PC-9 (cell line): ENCODE results near the gene RAPGEF6.

Source experiments
- CTCF ChIP-seq: fragments of 200-600 bp; sonication (generic); conservative IDR thresholded peaks from 2 replicates; pipeline ENCODE4 v1.6.1; 2017; ENCODE audit warnings: mixed run types, antibody characterized with exemption, mild to moderate bottlenecking, moderate library complexity
- EZH2 ChIP-seq: fragments of 200-600 bp; sonication (generic); IDR thresholded peaks from 2 replicates; pipeline ENCODE4 v1.8.0; 2017; ENCODE audit warnings: antibody characterized with exemption, low read depth

DNA sequence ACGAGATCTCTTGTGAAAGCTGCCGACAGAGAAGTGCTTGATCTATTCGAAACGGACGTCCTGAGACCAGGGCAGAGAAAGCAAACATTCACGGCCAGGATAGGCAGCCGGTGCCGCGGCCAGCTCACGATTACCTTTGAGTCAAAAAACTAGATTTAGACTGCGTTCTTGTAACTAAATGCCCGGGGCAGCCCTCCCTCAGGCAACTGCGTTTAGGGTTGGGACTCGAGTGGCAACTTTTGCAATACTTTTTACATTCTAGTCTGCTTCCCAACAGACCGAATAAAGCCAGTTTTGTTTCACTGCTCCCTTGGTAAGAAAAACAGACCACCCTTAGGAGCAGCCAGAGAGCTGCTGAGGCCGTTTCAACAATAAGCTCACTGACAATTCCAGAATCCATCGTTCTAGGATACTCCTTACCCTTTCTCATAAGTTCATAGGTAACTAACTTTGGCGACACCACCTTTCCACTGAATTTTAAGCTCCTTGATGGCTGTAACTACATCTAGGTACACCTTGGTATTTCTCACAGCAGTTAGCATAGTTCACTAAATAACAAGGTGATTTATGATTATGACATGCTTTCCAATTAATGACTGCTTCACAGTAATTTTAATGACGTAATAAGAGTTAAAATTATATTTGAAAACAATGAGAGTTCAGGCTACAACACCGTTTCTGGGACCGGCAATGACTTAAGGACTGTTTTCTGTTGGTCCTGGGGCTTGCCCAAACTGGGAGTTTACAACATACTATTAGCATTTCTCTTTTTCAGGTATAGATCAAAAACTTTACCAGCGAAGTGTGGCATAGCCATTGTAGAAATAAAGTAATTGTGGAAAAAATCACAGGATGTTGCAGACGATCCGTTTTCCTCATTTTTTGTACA lies 899 bp upstream of the RAPGEF6 start:
- TF ChIP-seq CTCF (no peak), EZH2 (no peak)
